ENCODE results near the gene CLSTN2. TPM values are rescaled to one million over a fixed set of nuclear protein-coding genes. Genes with fewer than 3 reads are reported as not detected.
A peak's percentile ranks its signal among the peaks of the same experiment; 100 is the strongest.

Gene CLSTN2
- total RNA-seq, 1 donor = 7.3 TPM

GRCh38 chr3:140093742-140094141, 158.8 kb downstream of the CLSTN2 start:
- no peak for TF ChIP-seq CTCF (IDR thresholded peaks at IDR 0.05; ENCODE audit: insufficient read depth, low read depth, low read length)
- DNase-seq (ENCODE audit: low read depth) = peak; percentile 47
- no peak overlapping the region for H3K4me3 ChIP-seq (ENCODE audit: low read depth, low read length)

- no peak for DNase-seq (ENCODE audit: low read depth)
- TF ChIP-seq CTCF (IDR thresholded peaks at IDR 0.05; ENCODE audit: insufficient read depth, low read depth, low read length) = no peak
- H3K4me3 ChIP-seq (ENCODE audit: low read depth, low read length) = no peak overlapping the region
Measured at GRCh38 chr3:140094487-140094886, 159.5 kb downstream of the CLSTN2 start.

- H3K4me3 ChIP-seq (ENCODE audit: low read depth, low read length) = no peak overlapping the region
- no peak for TF ChIP-seq CTCF (IDR thresholded peaks at IDR 0.05; ENCODE audit: insufficient read depth, low read depth, low read length)
- DNase-seq (ENCODE audit: low read depth) = no peak
Measured at GRCh38 chr3:140096037-140096436, 161.1 kb downstream of the CLSTN2 start.

GRCh38 chr3:140097874-140098635, 163.1 kb downstream of the CLSTN2 start:
- no peak for DNase-seq (ENCODE audit: low read depth)
- no peak overlapping the region for H3K4me3 ChIP-seq (ENCODE audit: low read depth, low read length)
- TF ChIP-seq CTCF (IDR thresholded peaks at IDR 0.05; ENCODE audit: insufficient read depth, low read depth, low read length) = no peak

- H3K4me3 ChIP-seq (ENCODE audit: low read depth, low read length) = no peak overlapping the region
- DNase-seq (ENCODE audit: low read depth) = no peak
- TF ChIP-seq CTCF (IDR thresholded peaks at IDR 0.05; ENCODE audit: insufficient read depth, low read depth, low read length) = no peak
Measured at GRCh38 chr3:140100479-140100878, 165.5 kb downstream of the CLSTN2 start.

GRCh38 chr3:140103166-140103565, 168.2 kb downstream of the CLSTN2 start:
- no peak overlapping the region for H3K4me3 ChIP-seq (ENCODE audit: low read depth, low read length)
- TF ChIP-seq CTCF (IDR thresholded peaks at IDR 0.05; ENCODE audit: insufficient read depth, low read depth, low read length) = no peak
- no peak for DNase-seq (ENCODE audit: low read depth)

Measured in fibroblast of villous mesenchyme (primary cell).